SU-DHL-6 (cell line): ENCODE results near the gene ADAMTS7.
"Not testable (repeated sequence)": the region's sequence is repeated elsewhere in the genome, so short reads cannot be mapped to it uniquely, and the experiment has no call there.

ENCODE experiments used
- H2AFZ ChIP-seq: fragments of 200-600 bp; sonication (generic); 2 replicates; pipeline ENCODE4 v1.6.1; 2014; ENCODE audit warnings: low read depth, mild to moderate bottlenecking, moderate library complexity, mixed read lengths, antibody characterized with exemption, low read length; ENCODE audit not compliant: severe bottlenecking
- H3F3A ChIP-seq: fragments of 200-600 bp; shearing (Covaris generic); 2 replicates; pipeline ENCODE4 v1.6.0; 2016; ENCODE audit warnings: antibody characterized with exemption, mild to moderate bottlenecking; ENCODE audit not compliant: insufficient read depth
- H3K27ac ChIP-seq: fragments of 200-600 bp; sonication (generic); 2 replicates; pipeline ENCODE4 v1.5.1; 2016; ENCODE audit warnings: low read depth, mild to moderate bottlenecking, low read length, moderate library complexity, mixed read lengths
- H3K27me3 ChIP-seq: fragments of 200-600 bp; sonication (generic), shearing (Covaris generic); 2 replicates; pipeline ENCODE4 v1.6.0; 2014; ENCODE audit warnings: mild to moderate bottlenecking, low read length
- H3K36me3 ChIP-seq: fragments of 200-600 bp; sonication (generic); 2 replicates; pipeline ENCODE4 v1.6.1; 2014; ENCODE audit warnings: mild to moderate bottlenecking, low read length, mixed read lengths
- H3K4me2 ChIP-seq: fragments of 300-600, 200-600 bp; shearing (Covaris generic), sonication (generic); 2 replicates; pipeline ENCODE4 v1.6.0; 2014; ENCODE audit warnings: low read length, low read depth, mild to moderate bottlenecking; ENCODE audit not compliant: poor library complexity, severe bottlenecking
- H3K4me3 ChIP-seq: fragments of 200-600 bp; sonication (generic); 2 replicates; pipeline ENCODE4 v1.5.1; 2014; ENCODE audit warnings: antibody characterized with exemption, low read length, mild to moderate bottlenecking, mixed read lengths; ENCODE audit not compliant: insufficient read depth, poor library complexity, severe bottlenecking
- H3K79me2 ChIP-seq: fragments of 200-600 bp; sonication (generic); 2 replicates; pipeline ENCODE4 v1.6.1; 2014; ENCODE audit warnings: mild to moderate bottlenecking, low read length, moderate library complexity; ENCODE audit not compliant: insufficient read depth
- H3K9ac ChIP-seq: fragments of 200-600 bp; sonication (generic); 2 replicates; pipeline ENCODE4 v1.7.0; 2014; ENCODE audit warnings: mild to moderate bottlenecking, low read length
- H3K9me2 ChIP-seq: fragments of 200-600 bp; sonication (generic); replicated peaks from 2 replicates; pipeline ENCODE4 v1.6.1; 2014; ENCODE audit warnings: low read length; ENCODE audit not compliant: insufficient read depth
- H3K9me3 ChIP-seq: fragments of 200-600 bp; sonication (generic); 2 replicates; pipeline ENCODE4 v1.6.1; 2014; ENCODE audit warnings: low read length, mixed read lengths; ENCODE audit not compliant: insufficient read depth
- H4K20me1 ChIP-seq: fragments of 200-600 bp; sonication (generic); 2 replicates; pipeline ENCODE4 v1.6.1; 2014; ENCODE audit warnings: low read depth, mild to moderate bottlenecking, antibody characterized with exemption, low read length, moderate library complexity, mixed read lengths
- EZH2phosphoT487 ChIP-seq: fragments of 200-600 bp; sonication (generic), shearing (Covaris generic); conservative IDR thresholded peaks from 2 replicates; pipeline ENCODE4 v1.6.1; 2018; ENCODE audit warnings: mild to moderate bottlenecking, antibody characterized with exemption, low read length, moderate library complexity, mixed read lengths
- TF ChIP-seq, protein P1 (sequence below): fragments of 200-600 bp; sonication (generic); IDR thresholded peaks from one replicate; pipeline ENCODE4 v1.5.1; 2017; ENCODE audit warnings: antibody characterized with exemption, mild to moderate bottlenecking, low read length, moderate library complexity; ENCODE audit not compliant: insufficient read depth, poor library complexity, severe bottlenecking

ADAMTS7 gene

GRCh38 chr15:78752492-78753358 lies 58.5 kb downstream of the ADAMTS7 start:
- no peak overlapping the region for H2AFZ ChIP-seq

DNA sequence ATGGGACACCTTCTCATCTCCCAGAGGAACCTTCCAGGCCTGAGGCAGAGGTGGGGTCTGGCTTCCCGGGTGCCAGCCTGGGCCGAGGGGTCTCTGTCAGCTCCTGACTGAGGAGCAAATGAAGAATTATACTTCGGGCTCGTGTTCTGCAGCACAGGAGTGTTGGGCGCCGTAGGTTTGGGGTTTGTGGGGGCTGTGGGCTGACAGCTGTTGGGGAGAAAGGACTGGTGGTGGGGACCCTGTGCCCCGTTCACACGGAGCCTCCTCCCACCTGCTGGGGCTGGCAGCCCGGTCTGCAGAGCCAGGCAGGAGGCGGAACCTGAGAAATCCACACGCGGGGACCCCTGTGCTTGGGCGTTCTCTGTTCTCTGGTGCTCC lies 59.7 kb downstream of the ADAMTS7 start:
- no peak overlapping the region for H3K4me2 ChIP-seq
- no peaks in the 10 kb centered on the region for H3K9me2 ChIP-seq
- H3K9me3 ChIP-seq = no peaks in the 10 kb centered on the region
- no peaks in the 10 kb centered on the region for H4K20me1 ChIP-seq
- no peak overlapping the region for H3K4me3 ChIP-seq
- H3K27me3 ChIP-seq = no peaks in the 10 kb centered on the region
- H3K27ac ChIP-seq = no peak overlapping the region
- H3K9ac ChIP-seq = no peak overlapping the region
- H3F3A ChIP-seq = 0 out of 2 replicates have a peak, but pooled peaks cover under 1% of the 10 kb centered on the region
- no peaks in the 10 kb centered on the region for H3K36me3 ChIP-seq
- H2AFZ ChIP-seq = no peak overlapping the region
- TF ChIP-seq, protein P1, sequence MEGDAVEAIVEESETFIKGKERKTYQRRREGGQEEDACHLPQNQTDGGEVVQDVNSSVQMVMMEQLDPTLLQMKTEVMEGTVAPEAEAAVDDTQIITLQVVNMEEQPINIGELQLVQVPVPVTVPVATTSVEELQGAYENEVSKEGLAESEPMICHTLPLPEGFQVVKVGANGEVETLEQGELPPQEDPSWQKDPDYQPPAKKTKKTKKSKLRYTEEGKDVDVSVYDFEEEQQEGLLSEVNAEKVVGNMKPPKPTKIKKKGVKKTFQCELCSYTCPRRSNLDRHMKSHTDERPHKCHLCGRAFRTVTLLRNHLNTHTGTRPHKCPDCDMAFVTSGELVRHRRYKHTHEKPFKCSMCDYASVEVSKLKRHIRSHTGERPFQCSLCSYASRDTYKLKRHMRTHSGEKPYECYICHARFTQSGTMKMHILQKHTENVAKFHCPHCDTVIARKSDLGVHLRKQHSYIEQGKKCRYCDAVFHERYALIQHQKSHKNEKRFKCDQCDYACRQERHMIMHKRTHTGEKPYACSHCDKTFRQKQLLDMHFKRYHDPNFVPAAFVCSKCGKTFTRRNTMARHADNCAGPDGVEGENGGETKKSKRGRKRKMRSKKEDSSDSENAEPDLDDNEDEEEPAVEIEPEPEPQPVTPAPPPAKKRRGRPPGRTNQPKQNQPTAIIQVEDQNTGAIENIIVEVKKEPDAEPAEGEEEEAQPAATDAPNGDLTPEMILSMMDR = no peak
- no peak for TF ChIP-seq EZH2phosphoT487
- no peaks in the 10 kb centered on the region for H3K79me2 ChIP-seq

More at GRCh38 chr15:78752492-78753358, 58.5 kb downstream of the ADAMTS7 start:
- H3K27me3 ChIP-seq = no peaks in the 10 kb centered on the region
- no peaks in the 10 kb centered on the region for H3K9me3 ChIP-seq
- no peaks in the 10 kb centered on the region for H4K20me1 ChIP-seq
- no peak overlapping the region for H3K9ac ChIP-seq
- H3F3A ChIP-seq = peaks cover 10% of the 10 kb centered on the region
- H3K27ac ChIP-seq = no peak overlapping the region
- TF ChIP-seq, protein P1 = no peak
- TF ChIP-seq EZH2phosphoT487 = no peak
- H3K4me2 ChIP-seq = no peak overlapping the region
- H3K36me3 ChIP-seq = no peaks in the 10 kb centered on the region
- no peaks in the 10 kb centered on the region for H3K79me2 ChIP-seq
- no peaks in the 10 kb centered on the region for H3K9me2 ChIP-seq
- no peak overlapping the region for H3K4me3 ChIP-seq

DNA sequence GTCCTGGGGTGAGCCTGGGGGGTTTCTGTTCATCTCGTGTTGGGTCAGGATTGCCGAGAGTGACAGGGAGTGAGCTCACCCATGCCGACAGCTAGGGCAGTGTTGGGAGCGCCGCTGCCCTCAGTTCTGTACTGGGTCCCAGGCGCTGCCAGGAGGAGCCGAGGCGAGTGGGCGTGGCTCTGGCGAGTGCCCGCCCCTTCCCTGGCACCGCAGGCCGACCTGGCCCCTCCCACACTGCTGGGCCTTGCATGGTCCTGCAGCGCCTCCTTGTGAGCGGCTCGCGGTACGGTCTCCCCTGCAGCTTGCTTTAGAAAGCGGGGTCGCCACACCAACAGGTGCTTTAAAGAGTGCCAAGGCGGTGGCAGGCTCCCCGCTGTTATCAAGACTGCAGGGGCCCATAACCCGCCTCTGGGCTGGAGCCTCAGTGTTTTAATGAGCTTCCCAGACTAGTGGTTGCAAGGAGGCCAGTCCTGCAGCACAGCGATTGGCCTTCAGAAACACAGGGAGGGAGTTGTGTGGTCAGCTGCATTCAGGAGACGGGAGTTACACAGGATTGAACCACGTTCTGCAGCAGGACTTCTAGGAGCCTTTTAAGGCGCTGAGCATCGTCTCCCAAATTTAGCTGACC lies 60.2 kb downstream of the ADAMTS7 start:
- H3K9ac ChIP-seq, H3K4me2 ChIP-seq, H3K9me3 ChIP-seq, H3K79me2 ChIP-seq, H3F3A ChIP-seq, H3K9me2 ChIP-seq, H3K4me3 ChIP-seq, H3K27ac ChIP-seq, H3K36me3 ChIP-seq, H4K20me1 ChIP-seq, H2AFZ ChIP-seq, H3K27me3 ChIP-seq: not testable (repeated sequence)
- TF ChIP-seq, protein P1 = peak; percentile 64
